ENCODE results near the gene RFFL.
"Not testable (repeated sequence)": the region's sequence is repeated elsewhere in the genome, so short reads cannot be mapped to it uniquely, and the experiment has no call there.

Gene RFFL

GRCh38 chr17:35063514-35064223 is at the start of gene RFFL (continued):
- peak; percentile 80 for TF ChIP-seq OSR2 (tag by site-specific recombination; IDR thresholded peaks at IDR 0.05)
- peak; percentile 52 for TF ChIP-seq ZBTB20 (tag by site-specific recombination; IDR thresholded peaks at IDR 0.05)
- no peak for TF ChIP-seq ZNF157 (tag by site-specific recombination; IDR thresholded peaks at IDR 0.05)
- TF ChIP-seq ZNF639 (tag by site-specific recombination; IDR thresholded peaks at IDR 0.05): peak; percentile 52; the same call in 1 of the 2 replicates
- TF ChIP-seq ZIC2 (tag by site-specific recombination; IDR thresholded peaks at IDR 0.05): peak; percentile 97
- 0 out of 2 replicates have a peak, but pooled peaks have one; percentile 36 for TF ChIP-seq KLF10 (tag by site-specific recombination; IDR thresholded peaks at IDR 0.05)
- TF ChIP-seq HIC1 (tag by site-specific recombination; IDR thresholded peaks at IDR 0.05): peak; percentile 89
- TF ChIP-seq ZFP69B (tag by site-specific recombination; IDR thresholded peaks at IDR 0.05): peak; percentile 66; the same call in 1 of the 2 replicates
- peak; percentile 46; the same call in 1 of the 2 replicates for TF ChIP-seq ZXDB (tag by site-specific recombination; IDR thresholded peaks at IDR 0.05)
- TF ChIP-seq ZNF837 (tag by site-specific recombination; IDR thresholded peaks at IDR 0.05): no peak
- TF ChIP-seq BCL6B (tag by site-specific recombination; IDR thresholded peaks at IDR 0.05): no peak
- no peak for TF ChIP-seq ZNF610 (tag by site-specific recombination; IDR thresholded peaks at IDR 0.05; ENCODE audit: borderline replicate concordance)

- CTCF ChIA-PET: interaction anchor here (0.7 to 1.5 kb wide), 3 partner anchors 9 to 100 kb away, joined by 3 to 6 read pairs (median 4); partner anchors contain the start of gene RAD51D
- POLR2A ChIA-PET; H3K27ac ChIP-seq (ENCODE audit: extremely low read depth, low read depth, low read length); H3K9me3 ChIP-seq (ENCODE audit: control insufficient read depth, insufficient read depth, low read depth, low read length); H3K4me1 ChIP-seq (ENCODE audit: control insufficient read depth, insufficient read depth, low read length); H3K4me3 ChIP-seq (ENCODE audit: low read depth, low read length): not testable (repeated sequence)
- H3K36me3 ChIP-seq (ENCODE audit: control insufficient read depth in 2 of 2, insufficient read depth in 1 of 2, low read length in 2 of 2): peaks cover 9 to 25% of the 10 kb centered on the region in 2 experiments; a peak in 2 of 3 replicates
Measured at GRCh38 chr17:35110791-35111190, 47.3 kb upstream of the RFFL start.

GRCh38 chr17:35104844-35105450 is 41.4 kb upstream of the RFFL start:
- Histone ChIP-seq H3K4me1 (ENCODE audit: control insufficient read depth, insufficient read depth, low read length) (no peaks in the 10 kb centered on the region), H3K9me3 (ENCODE audit: control insufficient read depth, insufficient read depth, low read depth, low read length) (no peaks in the 10 kb centered on the region), H3K36me3 (ENCODE audit: control insufficient read depth in 2 of 2, insufficient read depth in 1 of 2, low read length in 2 of 2) (peaks cover 29 to 67% of the 10 kb centered on the region in 2 experiments), H3K4me3 (ENCODE audit: low read depth, low read length) (no peak overlapping the region), H3K27ac (ENCODE audit: extremely low read depth, low read depth, low read length) (no peak overlapping the region)
- ChIA-PET POLR2A (no interaction called here), CTCF (no interaction called here)
- no peak for TF ChIP-seq ZNF777 (tag by site-specific recombination; IDR thresholded peaks at IDR 0.05; ENCODE audit: borderline replicate concordance)
- no peak for TF ChIP-seq ZNF350 (tag by site-specific recombination; IDR thresholded peaks at IDR 0.05)
- TF ChIP-seq ZNF19 (tag by site-specific recombination; IDR thresholded peaks at IDR 0.05; ENCODE audit: low read depth): no peak
- TF ChIP-seq ELK4 (IDR thresholded peaks at IDR 0.05; ENCODE audit: borderline replicate concordance, low read depth, low read length): no peak
- TF ChIP-seq ZNF324 (tag by site-specific recombination; IDR thresholded peaks at IDR 0.05): no peak
- TF ChIP-seq ZNF274 (IDR thresholded peaks at IDR 0.05; ENCODE audit: low read length): no peak
- no peak for TF ChIP-seq ZNF274 (tag by site-specific recombination; IDR thresholded peaks at IDR 0.05; ENCODE audit: borderline replicate concordance)
- no peak for TF ChIP-seq ZNF610 (tag by site-specific recombination; IDR thresholded peaks at IDR 0.05; ENCODE audit: borderline replicate concordance)
- no peak for TF ChIP-seq GFI1B (tag by site-specific recombination; IDR thresholded peaks at IDR 0.05)
- TF ChIP-seq ZNF664 (tag by site-specific recombination; IDR thresholded peaks at IDR 0.05): no peak
- no peak for TF ChIP-seq ZNF623 (tag by site-specific recombination; IDR thresholded peaks at IDR 0.05)
- TF ChIP-seq PRDM1 (tag by site-specific recombination; IDR thresholded peaks at IDR 0.05): no peak
- no peak for TF ChIP-seq KLF10 (tag by site-specific recombination; IDR thresholded peaks at IDR 0.05)
- no peak for TF ChIP-seq ZNF626 (tag by site-specific recombination; IDR thresholded peaks at IDR 0.05)
- no peak for TF ChIP-seq ZNF549 (tag by site-specific recombination; IDR thresholded peaks at IDR 0.05)
- no peak for TF ChIP-seq ZNF830 (tag by site-specific recombination; IDR thresholded peaks at IDR 0.05; ENCODE audit: low read depth)
- TF ChIP-seq ZNF239 (tag by site-specific recombination; IDR thresholded peaks at IDR 0.05): no peak
- TF ChIP-seq OSR2 (tag by site-specific recombination; IDR thresholded peaks at IDR 0.05): no peak
